Hepatocyte (in vitro differentiated cells): ENCODE data around the gene RPTOR. TPM values are rescaled to one million over a fixed set of nuclear protein-coding genes. Genes with fewer than 3 reads are reported as not detected.

ENCODE experiments used
- DNase-seq: peaks from one replicate; pipeline ENCODE4 v3.0.0-alpha.2; 2016; ENCODE audit warnings: low spot score
- H2AFZ ChIP-seq: fragments of 200-600 bp; sonication (generic); 2 replicates; pipeline ENCODE4 v1.6.0; 2016; ENCODE audit warnings: antibody characterized with exemption, mild to moderate bottlenecking
- H3K27ac ChIP-seq: fragments of 200-600 bp; sonication (generic); 2 replicates; pipeline ENCODE4 v1.5.1; 2016; ENCODE audit warnings: mild to moderate bottlenecking
- H3K27me3 ChIP-seq: fragments of 200-600 bp; sonication (generic); 2 replicates; pipeline ENCODE4 v1.6.1; 2016
- H3K36me3 ChIP-seq: fragments of 200-600 bp; sonication (generic); replicated peaks from 2 replicates; pipeline ENCODE4 v1.5.1; 2016; ENCODE audit warnings: low read depth; ENCODE audit not compliant: insufficient read depth
- H3K4me1 ChIP-seq: fragments of 200-600 bp; sonication (generic); 2 replicates; pipeline ENCODE4 v1.5.1; 2016; ENCODE audit warnings: mild to moderate bottlenecking, moderate library complexity; ENCODE audit not compliant: insufficient read depth
- H3K4me2 ChIP-seq: fragments of 200-600 bp; sonication (generic); 2 replicates; pipeline ENCODE4 v1.6.0; 2016
- H3K4me3 ChIP-seq: fragments of 200-600 bp; sonication (generic); 2 replicates; pipeline ENCODE4 v1.5.1; 2016; ENCODE audit warnings: mild to moderate bottlenecking
- H3K79me2 ChIP-seq: fragments of 200-600 bp; sonication (generic); 2 replicates; pipeline ENCODE4 v1.6.0; 2017; ENCODE audit warnings: mild to moderate bottlenecking
- H3K9me2 ChIP-seq: fragments of 200-600 bp; sonication (generic); replicated peaks from 2 replicates; pipeline ENCODE4 v1.6.0; 2017; ENCODE audit warnings: mild to moderate bottlenecking; ENCODE audit not compliant: insufficient read depth
- H3K9me3 ChIP-seq: fragments of 200-600 bp; sonication (generic); 2 replicates; pipeline ENCODE4 v1.5.1; 2016; ENCODE audit warnings: low read depth, mild to moderate bottlenecking
- H4K20me1 ChIP-seq: fragments of 200-600 bp; sonication (generic); 2 replicates; pipeline ENCODE4 v1.6.0; 2016; ENCODE audit warnings: mild to moderate bottlenecking; ENCODE audit not compliant: insufficient read depth, poor library complexity, severe bottlenecking
- CTCF ChIP-seq: fragments of 200-600 bp; sonication (generic); IDR thresholded peaks from 2 replicates; pipeline ENCODE4 v1.5.1; 2016; ENCODE audit warnings: antibody characterized with exemption, mild to moderate bottlenecking; ENCODE audit not compliant: poor library complexity
- EZH2 ChIP-seq: fragments of 200-600 bp; sonication (generic); IDR thresholded peaks from 2 replicates; pipeline ENCODE4 v1.6.1; 2016; ENCODE audit warnings: antibody characterized with exemption, mild to moderate bottlenecking, borderline replicate concordance
- EZH2phosphoT487 ChIP-seq: fragments of 200-600 bp; sonication (generic); IDR thresholded peaks from one replicate; pipeline ENCODE4 v1.6.1; 2018; ENCODE audit warnings: antibody characterized with exemption, mild to moderate bottlenecking, low read depth, moderate library complexity; ENCODE audit not compliant: unreplicated experiment, severe bottlenecking
- WGBS: methylation state at CpG from one replicate; pipeline ENCODE4 v1.1.6; 2016; ENCODE audit warnings: low lambda C conversion rate; ENCODE audit errors: missing lambda C conversion rate; 5-methylcytosine and 5-hydroxymethylcytosine counted together
- polyA plus RNA-seq: library from polyadenylated mRNA; unstranded; fragments of >200 nt; fragmentation: Nextera tagmentation; extraction: Ambion mirVana; gene quantifications from 2 replicates; pipeline ENCODE4 v1.2.1, GENCODE V29; 2016
- total RNA-seq: library from RNA; depleted of rRNA; stranded (reverse); fragments of >200 nt; gene quantifications from 2 replicates; pipeline ENCODE4 v1.2.3, GENCODE V29; 2014

Gene RPTOR
- total and polyA plus RNA-seq, 2 experiments from 2014 or later: 14.1 to 20.6 TPM

GRCh38 chr17:80662557-80662956 lies 117.9 kb downstream of the RPTOR start:
- no peak for DNase-seq
- TF ChIP-seq EZH2: no peak
- TF ChIP-seq EZH2phosphoT487: no peak
- TF ChIP-seq CTCF: no peak
- Histone ChIP-seq H3K9me3 (no peaks in the 10 kb centered on the region), H2AFZ (no peak overlapping the region), H3K9me2 (no peaks in the 10 kb centered on the region), H4K20me1 (peaks cover 6% of the 10 kb centered on the region), H3K27me3 (no peaks in the 10 kb centered on the region), H3K27ac (no peak overlapping the region), H3K36me3 (no peaks in the 10 kb centered on the region), H3K79me2 (peaks cover 66% of the 10 kb centered on the region), H3K4me2 (no peak overlapping the region), H3K4me3 (no peak overlapping the region), H3K4me1 (peaks cover 4% of the 10 kb centered on the region)
- 93% methylated on average over 6 of the region's 6 CpGs for WGBS

DNA sequence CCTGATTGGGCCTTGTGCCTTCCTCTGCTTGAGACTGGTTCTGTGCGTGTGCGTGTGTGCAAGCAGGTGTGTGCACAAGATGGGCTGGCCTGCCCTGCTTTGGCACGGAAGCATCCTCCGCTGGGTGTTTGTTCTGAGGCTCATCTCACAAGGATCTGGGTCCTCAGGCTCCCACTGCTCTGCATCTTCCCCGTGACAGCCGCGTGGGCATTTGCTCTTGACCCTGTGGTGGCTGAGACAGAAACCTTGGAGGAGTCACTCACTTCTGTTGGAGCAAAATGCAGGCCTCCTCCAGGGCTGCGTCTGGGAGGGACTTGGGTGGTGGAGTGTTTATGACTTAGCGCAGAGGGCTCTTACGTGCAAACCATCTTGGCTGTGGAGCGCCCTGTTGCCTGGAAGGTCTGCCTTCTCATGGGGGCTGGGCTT lies 119.2 kb downstream of the RPTOR start:
- no peak overlapping the region for H3K4me3 ChIP-seq
- no peaks in the 10 kb centered on the region for H3K9me2 ChIP-seq
- no peak overlapping the region for H3K4me2 ChIP-seq
- no peaks in the 10 kb centered on the region for H3K36me3 ChIP-seq
- no peak for TF ChIP-seq EZH2phosphoT487
- no peak for TF ChIP-seq CTCF
- no peak for TF ChIP-seq EZH2
- H4K20me1 ChIP-seq: peaks cover 6% of the 10 kb centered on the region
- no peak overlapping the region for H3K27ac ChIP-seq
- peaks cover 57% of the 10 kb centered on the region for H3K79me2 ChIP-seq
- H3K9me3 ChIP-seq: no peaks in the 10 kb centered on the region
- 73% methylated on average over 11 of the region's 11 CpGs for WGBS
- no peak overlapping the region for H2AFZ ChIP-seq
- DNase-seq: peak; percentile 24
- no peaks in the 10 kb centered on the region for H3K27me3 ChIP-seq
- H3K4me1 ChIP-seq: peaks cover 4% of the 10 kb centered on the region

GRCh38 chr17:80664217-80664790 lies 119.7 kb downstream of the RPTOR start:
- DNase-seq: no peak
- H3K4me2 ChIP-seq: no peak overlapping the region
- H3K9me2 ChIP-seq: no peaks in the 10 kb centered on the region
- peaks cover 4% of the 10 kb centered on the region for H3K4me1 ChIP-seq
- no peak overlapping the region for H2AFZ ChIP-seq
- H3K9me3 ChIP-seq: no peaks in the 10 kb centered on the region
- peaks cover 6% of the 10 kb centered on the region for H4K20me1 ChIP-seq
- 60% methylated on average over 7 of the region's 7 CpGs for WGBS
- H3K4me3 ChIP-seq: no peak overlapping the region
- H3K27me3 ChIP-seq: no peaks in the 10 kb centered on the region
- H3K79me2 ChIP-seq: peaks cover 54% of the 10 kb centered on the region
- peak overlapping the region; percentile 46 for H3K27ac ChIP-seq
- H3K36me3 ChIP-seq: no peaks in the 10 kb centered on the region
- TF ChIP-seq EZH2phosphoT487 (no peak), CTCF (no peak), EZH2 (no peak)

DNA sequence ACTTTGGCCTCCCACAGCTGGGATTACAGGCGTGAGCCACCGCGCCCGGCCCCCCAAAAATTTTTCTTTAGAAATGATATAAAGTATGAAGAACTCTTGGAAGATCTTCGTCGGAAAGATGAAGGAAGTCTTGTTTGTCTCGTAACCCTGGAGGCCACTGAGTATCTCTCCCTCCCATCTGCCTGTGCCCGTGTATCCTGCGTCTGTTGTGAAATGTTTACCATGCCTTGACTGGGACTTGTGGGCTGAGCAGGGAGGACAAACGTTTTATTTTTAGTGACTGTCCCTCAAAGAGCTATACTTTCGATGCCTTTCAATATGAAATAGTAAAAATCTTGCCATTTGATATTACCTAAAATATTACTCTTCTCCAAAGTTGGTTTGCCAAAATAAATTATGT lies 121.2 kb downstream of the RPTOR start:
- H3K79me2 ChIP-seq: peaks cover 57% of the 10 kb centered on the region
- 82% methylated on average over 11 of the region's 11 CpGs for WGBS

More for the DNA sequence above, 121.2 kb downstream of the RPTOR start:
- no peaks in the 10 kb centered on the region for H3K9me2 ChIP-seq
- peaks cover 6% of the 10 kb centered on the region for H4K20me1 ChIP-seq
- no peak for DNase-seq
- no peaks in the 10 kb centered on the region for H3K27me3 ChIP-seq
- H3K4me2 ChIP-seq: no peak overlapping the region
- H3K27ac ChIP-seq: no peak overlapping the region
- no peak overlapping the region for H3K4me3 ChIP-seq
- no peak overlapping the region for H2AFZ ChIP-seq
- TF ChIP-seq EZH2: no peak
- TF ChIP-seq EZH2phosphoT487: no peak
- TF ChIP-seq CTCF: no peak
- H3K4me1 ChIP-seq: peaks cover 4% of the 10 kb centered on the region
- no peaks in the 10 kb centered on the region for H3K9me3 ChIP-seq
- H3K36me3 ChIP-seq: no peaks in the 10 kb centered on the region
